ENCODE results near the gene PCLAF. TPM values are rescaled to one million over a fixed set of nuclear protein-coding genes. Genes with fewer than 3 reads are reported as not detected.
A peak's percentile ranks its signal among the peaks of the same experiment; 100 is the strongest.

PCLAF gene
- total RNA-seq, result 1 to 10 TPM in 1 of 2 donors, not detected in 1; 1.8 TPM

GRCh38 chr15:64381000-64381751, at the start of gene PCLAF:
PCLAF (minus strand) TSS chr15:64381441; CDS start chr15:64381371, 70 bp downstream.
- peak; percentile 99 for ATAC-seq
- Histone ChIP-seq H3K9me3 (no peaks in the 10 kb centered on the region), H3K27me3 (no peaks in the 10 kb centered on the region), H3K4me3 (peak within 1 kb of the TSS; percentile 23 to 29), H3K27ac (no peak within 1 kb of the TSS), H3K4me1 (peaks cover 14% of the 10 kb centered on the region), H3K36me3 (replicated peaks in 1 of 2; ENCODE audit: insufficient read depth in 1 of 2, low read depth in 2 of 2) (no peaks in the 10 kb centered on the region)
- intact Hi-C loops (cut with DNase I), result no loop called here
- TF ChIP-seq CTCF (IDR thresholded peaks at IDR 0.05), result peak in 1 of 7 experiments; percentile 12
- no peak for TF ChIP-seq POLR2A (IDR thresholded peaks at IDR 0.05)
- DNase-seq, result peak; percentile 89 to 93 (median 92)
- whole genome bisulfite sequencing, 2 donors, result 1 to 4% methylated on average over 22 to 38 of the region's 38 CpGs

GRCh38 chr15:64430000-64430735, 48.9 kb upstream of the PCLAF start:
- TF ChIP-seq CTCF (IDR thresholded peaks at IDR 0.05), result no peak
- Histone ChIP-seq H3K4me3 (no peak overlapping the region), H3K27me3 (no peaks in the 10 kb centered on the region), H3K4me1 (no peaks in the 10 kb centered on the region), H3K36me3 (replicated peaks in 1 of 2; ENCODE audit: insufficient read depth in 1 of 2, low read depth in 2 of 2) (peaks cover under 1 to 6% of the 10 kb centered on the region in 2 donors), H3K27ac (no peak overlapping the region), H3K9me3 (no peaks in the 10 kb centered on the region)
- DNase-seq (peak in 2 of 4 donors; percentile 12 to 23), ATAC-seq (no peak)
- 27% methylated on average over 3 of the region's 3 CpGs for WGBS, 2 donors
- intact Hi-C loops (cut with DNase I), result loop anchor here (10.0 kb wide), 1 partner anchor 255 kb away; no protein-coding TSS in a partner anchor

GRCh38 chr15:64429448-64429847, 48.2 kb upstream of the PCLAF start:
- no peak for DNase-seq
- intact Hi-C loops (cut with DNase I), result loop anchor here (10.0 kb wide), 1 partner anchor 255 kb away; no protein-coding TSS in a partner anchor
- no peak overlapping the region for H3K4me3 ChIP-seq
- no peaks in the 10 kb centered on the region for H3K4me1 ChIP-seq
- H3K27me3 ChIP-seq, result no peaks in the 10 kb centered on the region
- H3K9me3 ChIP-seq, result no peaks in the 10 kb centered on the region
- peaks cover 4 to 6% of the 10 kb centered on the region in 2 donors for H3K36me3 ChIP-seq (replicated peaks in 1 of 2; ENCODE audit: insufficient read depth in 1 of 2, low read depth in 2 of 2)
- no peak for TF ChIP-seq POLR2A (IDR thresholded peaks at IDR 0.05)
- no peak for TF ChIP-seq CTCF (IDR thresholded peaks at IDR 0.05)
- no peak overlapping the region for H3K27ac ChIP-seq
- no peak for ATAC-seq

GRCh38 chr15:64426845-64427465, 45.7 kb upstream of the PCLAF start:
- Histone ChIP-seq H3K9me3 (no peaks in the 10 kb centered on the region), H3K27ac (no peak overlapping the region), H3K27me3 (no peaks in the 10 kb centered on the region), H3K4me1 (peaks cover 10% of the 10 kb centered on the region), H3K36me3 (replicated peaks in 1 of 2; ENCODE audit: insufficient read depth in 1 of 2, low read depth in 2 of 2) (peaks cover 6 to 9% of the 10 kb centered on the region in 2 donors), H3K4me3 (no peak overlapping the region)
- no peak for TF ChIP-seq POLR2A (IDR thresholded peaks at IDR 0.05)
- TF ChIP-seq CTCF (IDR thresholded peaks at IDR 0.05), result peak in 4 of 7 experiments; percentile 35 to 52 (median 46)
- WGBS, 2 donors, result 81 to 87% methylated on average over 7 of the region's 7 CpGs
- ATAC-seq (no peak), DNase-seq (peak in 1 of 4 donors; percentile 13)
- intact Hi-C loops (cut with DNase I), result loop anchor here (10.0 kb wide), 1 partner anchor 258 kb away; no protein-coding TSS in a partner anchor

Measured in body of pancreas (tissue), 4 donors.